ENCODE data around the gene TOR1AIP2.

DNA sequence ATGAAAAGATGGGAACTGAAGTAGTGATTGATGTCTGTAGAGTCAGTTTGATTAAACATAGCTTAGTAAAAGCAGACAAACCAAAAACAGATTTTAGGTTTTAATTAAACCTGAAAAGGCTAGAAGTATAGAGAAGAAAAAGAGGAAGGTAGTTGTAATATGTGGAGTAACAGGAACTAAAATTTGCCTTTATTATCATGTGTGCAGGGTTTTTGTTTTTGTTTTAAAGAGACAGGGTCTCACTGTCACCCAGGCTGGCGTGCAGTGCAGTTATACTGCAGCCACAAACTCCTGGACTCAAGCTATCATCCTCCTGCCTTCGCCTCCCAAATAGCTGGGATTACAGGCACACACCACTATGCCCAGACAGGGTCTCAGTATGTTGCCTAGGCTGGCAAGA is 10.5 kb upstream of the TOR1AIP2 start:
- TF ChIP-seq EZH2 (IDR thresholded peaks at IDR 0.05) (no peak), POLR2AphosphoS5 (IDR thresholded peaks at IDR 0.05; ENCODE audit: borderline replicate concordance, low read depth, low read length) (no peak)
